K562 (cell line): ENCODE data around the gene RGS9BP. TPM values are rescaled to one million over a fixed set of nuclear protein-coding genes. Genes with fewer than 3 reads are reported as not detected.

ENCODE experiments used
- ATAC-seq: fragments of 200-7000 bp; cut with Tn5 transposase; 3 replicates; pipeline ENCODE4 v1.9.1; 2020; ENCODE audit warnings: moderate library complexity
- BruUV-seq: library from RNA; stranded (reverse); fragments of 400-500 nt; replicated peaks from 2 replicates; lab custom pipeline; 2021; lab: Mats Ljungman, UMichigan
- CTCF ChIA-PET: fragments of 300-600 bp; formaldehyde crosslinking; extraction: SDS; loops from one replicate; lab custom pipeline; 2021; ENCODE audit warnings: low intra/inter-chr PET ratio; lab: Yijun Ruan, JAX
- POLR2A ChIA-PET: fragments of 300-600, 350-650 bp; sonication (Branson Sonifier 250); formaldehyde crosslinking; extraction: SDS; loops from one replicate; lab custom pipeline; 2021; ENCODE audit warnings: antibody characterized with exemption, inconsistent platforms; lab: Yijun Ruan, JAX
- DNase-seq, 4 experiments: peaks; one replicate each; pipeline versions ENCODE4 v3.0.0 to v3.0.0-alpha.2; 2011 to 2018; ENCODE audit warnings: low spot score in 3 of 4, mixed read lengths in 3 of 4; ENCODE audit errors: extremely low read depth in 1 of 4
- FAIRE-seq: peaks from 2 replicates; lab custom pipeline; 2011; peaks lifted over from hg19 to GRCh38; lab: Jason Lieb, UNC
- H2AFZ ChIP-seq: 2 replicates; pipeline ENCODE4 v1.6.0; 2011; ENCODE audit warnings: low read depth, low read length, control low read depth, inconsistent platforms
- H3K27ac ChIP-seq: fragments of 200-600 bp; 3 replicates; pipeline ENCODE4 v1.8.0; 2011; ENCODE audit warnings: low read depth, mild to moderate bottlenecking, control low read depth, inconsistent platforms, low read length, moderate library complexity, mixed read lengths; ENCODE audit errors: extremely low read depth
- H3K27me3 ChIP-seq, 2 experiments: fragments of 300-600 bp in 1 of 2; 2 replicates in 1 of 2; 3 replicates in 1 of 2; pipeline versions ENCODE4 v1.6.0 to v1.8.0; 2011; ENCODE audit warnings: inconsistent platforms in 2 of 2, low read length in 2 of 2, mild to moderate bottlenecking in 1 of 2, mixed read lengths in 1 of 2, moderate library complexity in 1 of 2; ENCODE audit not compliant: control insufficient read depth in 2 of 2, insufficient read depth in 2 of 2
- H3K36me3 ChIP-seq: fragments of 300-600 bp; 3 replicates; pipeline ENCODE4 v1.8.0; 2011; ENCODE audit warnings: mild to moderate bottlenecking, low read length, inconsistent platforms; ENCODE audit not compliant: control insufficient read depth, insufficient read depth
- H3K4me1 ChIP-seq, 2 experiments: fragments of 200-600 bp in 1 of 2; replicated peaks in 1 of 2; 2 replicates in 1 of 2; 3 replicates in 1 of 2; pipeline versions ENCODE4 v1.5.1 to v1.8.0; 2011; ENCODE audit warnings: inconsistent platforms in 2 of 2, low read length in 2 of 2, mild to moderate bottlenecking in 1 of 2, mixed read lengths in 1 of 2, moderate library complexity in 1 of 2; ENCODE audit not compliant: control insufficient read depth in 2 of 2, insufficient read depth in 2 of 2
- H3K4me2 ChIP-seq: 2 replicates; pipeline ENCODE4 v1.6.1; 2011; ENCODE audit warnings: low read length, control low read depth, inconsistent platforms, mixed read lengths; ENCODE audit not compliant: insufficient read depth
- H3K4me3 ChIP-seq: fragments of 200-600 bp; sonication (generic), shearing (Covaris generic); 2 replicates; pipeline ENCODE4 v1.5.1; 2016; ENCODE audit warnings: control low read depth, inconsistent platforms
- H3K79me2 ChIP-seq: fragments of 200-600 bp; 3 replicates; pipeline ENCODE4 v1.8.0; 2011; ENCODE audit warnings: low read length, inconsistent platforms; ENCODE audit not compliant: control insufficient read depth, insufficient read depth
- H3K9ac ChIP-seq, 2 experiments: 2 replicates each; pipeline versions ENCODE4 v1.6.0 to v1.6.1; 2011; ENCODE audit warnings: low read depth in 2 of 2, low read length in 2 of 2, control low read depth in 1 of 2, inconsistent platforms in 1 of 2, mild to moderate bottlenecking in 1 of 2, mixed read lengths in 1 of 2; ENCODE audit not compliant: insufficient read depth in 1 of 2
- H3K9me1 ChIP-seq: one replicate; pipeline ENCODE4 v1.6.0; 2011; ENCODE audit warnings: inconsistent platforms, mild to moderate bottlenecking, low read length, moderate library complexity; ENCODE audit not compliant: control insufficient read depth, insufficient read depth
- H3K9me3 ChIP-seq: replicated peaks from 2 replicates; pipeline ENCODE4 v1.5.1; 2011; ENCODE audit warnings: low read depth, low read length, inconsistent platforms; ENCODE audit not compliant: control insufficient read depth, insufficient read depth
- H4K20me1 ChIP-seq: replicated peaks from 2 replicates; pipeline ENCODE4 v1.6.1; 2011; ENCODE audit warnings: low read length, inconsistent platforms, mixed read lengths; ENCODE audit not compliant: control insufficient read depth, insufficient read depth
- BCOR ChIP-seq: fragments of 450-650 bp; IDR thresholded peaks from 2 replicates; pipeline ENCODE4 v1.6.1; 2016
- PTTG1 ChIP-seq: fragments of 450-650 bp; IDR thresholded peaks from 2 replicates; pipeline ENCODE4 v1.6.1; 2016; ENCODE audit warnings: low read depth, mild to moderate bottlenecking, missing genetic modification characterization, missing compliant biosample characterization
- ZFP36 ChIP-seq: fragments of 150-350 bp; IDR thresholded peaks from 2 replicates; pipeline ENCODE4 v1.6.1; 2018; ENCODE audit warnings: low read length, low read depth; ENCODE audit not compliant: partially characterized antibody
- WGBS: fragments of 100-300 bp; shearing (Covaris generic); methylation state at CpG from one replicate; pipeline ENCODE4 v1.1.6; 2016; ENCODE audit warnings: low coverage, mixed read lengths; ENCODE audit not compliant: insufficient coverage; ENCODE audit errors: missing lambda C conversion rate; 5-methylcytosine and 5-hydroxymethylcytosine counted together
- in situ Hi-C: fragments of 300-500 bp; cut with MboI; formaldehyde crosslinking; loops from 4 replicates; pipeline ENCODE4 v1.15.0; 2018; ENCODE audit warnings: inconsistent platforms, mixed read lengths
- intact Hi-C: fragments of 100-400 bp; cut with micrococcal nuclease; formaldehyde crosslinking; loops from 2 replicates; pipeline ENCODE4 v1.14.2; 2022
- polyA plus RNA-seq, 8 experiments: library from polyadenylated mRNA; depleted of rRNA in 4 of 8; stranded (reverse) in 5 of 8; unstranded in 3 of 8; fragments of >200 nt; fragmentation: Nextera tagmentation in 2 of 8; fragmentation: Illumina TruSeq in 1 of 8; extraction: Ambion mirVana in 2 of 8; extraction: Trizol in 1 of 8; gene quantifications; 2 replicates each; pipeline versions ENCODE4 v1.2.1 to v1.2.3, GENCODE V29; 2011 to 2014; ENCODE audit warnings: inconsistent platforms in 1 of 8, missing spikeins in 1 of 8
- total RNA-seq, 7 experiments: library from RNA; depleted of rRNA in 6 of 7; stranded (reverse); fragments of >200 nt in 6 of 7; fragmentation: Illumina TruSeq in 2 of 7; extraction: Trizol in 2 of 7; gene quantifications; 2 replicates each; pipeline versions ENCODE4 v1.2.1 to v1.2.3, GENCODE V29; 2011 to 2021; ENCODE audit warnings: low replicate concordance in 1 of 7
- TF ChIP-seq, protein P1 (sequence below): fragments of 250-450 bp; sonication (Bioruptor Pico); IDR thresholded peaks from 2 replicates; pipeline ENCODE4 v1.9.0; 2021; ENCODE audit warnings: mild to moderate bottlenecking, inconsistent platforms

Gene RGS9BP
- total and polyA plus RNA-seq, 9 of the 15 experiments (the other 6 are each of a cell fraction or from before 2014, with no cell fraction given) = 0.03 to 1.3 (median 0.49) TPM

DNA sequence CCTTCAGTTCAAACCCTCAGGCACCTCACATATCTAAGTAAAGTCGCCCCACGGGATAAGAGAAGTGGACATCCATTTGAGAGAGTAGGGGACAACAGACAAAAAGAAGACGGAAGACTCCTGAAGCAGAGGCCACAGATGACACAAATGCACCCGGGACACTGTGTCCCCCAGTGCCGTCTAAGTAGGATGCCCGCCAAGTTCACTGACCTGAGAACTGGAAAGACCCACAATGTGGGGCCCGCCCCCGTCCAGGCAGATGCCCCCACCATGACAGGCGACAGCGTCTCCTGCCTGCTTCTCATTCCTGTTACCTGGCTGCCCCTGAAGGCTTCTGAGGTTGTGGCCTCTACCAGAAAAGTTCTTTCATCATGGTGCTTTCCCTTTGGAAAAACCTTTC, 17.6 kb upstream of the RGS9BP start (continued):
- TF ChIP-seq, protein P1, sequence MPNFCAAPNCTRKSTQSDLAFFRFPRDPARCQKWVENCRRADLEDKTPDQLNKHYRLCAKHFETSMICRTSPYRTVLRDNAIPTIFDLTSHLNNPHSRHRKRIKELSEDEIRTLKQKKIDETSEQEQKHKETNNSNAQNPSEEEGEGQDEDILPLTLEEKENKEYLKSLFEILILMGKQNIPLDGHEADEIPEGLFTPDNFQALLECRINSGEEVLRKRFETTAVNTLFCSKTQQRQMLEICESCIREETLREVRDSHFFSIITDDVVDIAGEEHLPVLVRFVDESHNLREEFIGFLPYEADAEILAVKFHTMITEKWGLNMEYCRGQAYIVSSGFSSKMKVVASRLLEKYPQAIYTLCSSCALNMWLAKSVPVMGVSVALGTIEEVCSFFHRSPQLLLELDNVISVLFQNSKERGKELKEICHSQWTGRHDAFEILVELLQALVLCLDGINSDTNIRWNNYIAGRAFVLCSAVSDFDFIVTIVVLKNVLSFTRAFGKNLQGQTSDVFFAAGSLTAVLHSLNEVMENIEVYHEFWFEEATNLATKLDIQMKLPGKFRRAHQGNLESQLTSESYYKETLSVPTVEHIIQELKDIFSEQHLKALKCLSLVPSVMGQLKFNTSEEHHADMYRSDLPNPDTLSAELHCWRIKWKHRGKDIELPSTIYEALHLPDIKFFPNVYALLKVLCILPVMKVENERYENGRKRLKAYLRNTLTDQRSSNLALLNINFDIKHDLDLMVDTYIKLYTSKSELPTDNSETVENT (CRISPR knock-in tag) = no peak
- no peak for TF ChIP-seq BCOR

DNA sequence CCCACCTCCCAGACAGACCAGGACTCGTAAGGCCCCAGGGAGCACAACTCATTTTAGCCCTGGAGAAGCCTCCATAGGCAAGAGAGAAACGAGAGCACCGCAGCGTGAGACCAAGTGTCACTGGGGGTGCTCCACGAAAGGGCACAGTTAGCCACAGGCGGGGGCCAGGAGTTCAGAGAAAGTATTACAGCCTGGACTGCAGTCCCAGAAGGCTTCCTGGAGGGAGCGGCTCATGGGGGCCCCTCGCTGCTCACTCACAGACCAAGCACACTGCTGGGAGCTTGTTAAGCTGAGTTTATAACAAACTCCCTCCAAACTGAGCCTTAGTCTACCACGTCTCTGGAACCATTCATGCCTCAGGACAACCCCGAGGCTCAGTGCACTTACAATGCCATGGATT, 17.1 kb upstream of the RGS9BP start:
- H3K27ac ChIP-seq = no peak overlapping the region
- TF ChIP-seq ZFP36 (peak; percentile 83), PTTG1 (no peak)
- H3K4me3 ChIP-seq = no peak overlapping the region
- no peak for ATAC-seq
- H3K79me2 ChIP-seq = peaks cover 65% of the 10 kb centered on the region
- H3K27me3 ChIP-seq = no peaks in the 10 kb centered on the region
- no peaks in the 10 kb centered on the region; the same call in 1 of the 2 replicates for H4K20me1 ChIP-seq
- BruUV-seq = no TSS peak
- no peaks in the 10 kb centered on the region for H3K9me1 ChIP-seq
- peaks cover 70% of the 10 kb centered on the region for H3K36me3 ChIP-seq
- no peak overlapping the region for H2AFZ ChIP-seq
- intact Hi-C loops (no loop called here), in situ Hi-C loops (no loop called here)
- H3K4me1 ChIP-seq = peaks cover 4 to 12% of the 10 kb centered on the region in 2 experiments; a peak in 4 of 5 replicates
- 98% methylated on average over 8 of the region's 10 CpGs for WGBS
- ChIA-PET CTCF (no interaction called here), POLR2A (no interaction called here)
- H3K9me3 ChIP-seq = no peaks in the 10 kb centered on the region
- H3K9ac ChIP-seq = no peak overlapping the region
- no peak for DNase-seq
- no peak for FAIRE-seq
- no peak overlapping the region for H3K4me2 ChIP-seq
